Measurements from ENCODE around the gene KANTR. TPM values are rescaled to one million over a fixed set of nuclear protein-coding genes. Genes with fewer than 3 reads are reported as not detected.

Gene KANTR
- total RNA-seq, 1 experiment from 2014 or later = 13.2 TPM

GRCh38 chrX:53087388-53087831 lies 6.5 kb upstream of the KANTR start:
- DNase-seq = no peak
- ChIA-PET CTCF (no interaction called here), POLR2A (no interaction called here)
- Mint-ChIP-seq H3K36me3 (ENCODE audit: insufficient read depth, unreplicated experiment) (peaks cover 20% of the 10 kb centered on the region), H3K27ac (ENCODE audit: unreplicated experiment) (no peak overlapping the region), H3K4me1 (ENCODE audit: low read depth, unreplicated experiment) (peaks cover 7% of the 10 kb centered on the region), H3K27me3 (ENCODE audit: insufficient read depth, unreplicated experiment) (no peaks in the 10 kb centered on the region), H3K4me3 (ENCODE audit: unreplicated experiment) (no peak overlapping the region), H3K9me3 (ENCODE audit: unreplicated experiment) (no peaks in the 10 kb centered on the region)
- Histone ChIP-seq H3K36me3 (ENCODE audit: control insufficient read depth, insufficient read depth, low read length) (no peaks in the 10 kb centered on the region; the same call in 1 of the 2 replicates), H3K27me3 (replicated peaks; ENCODE audit: control insufficient read depth, insufficient read depth, low read length) (no peaks in the 10 kb centered on the region), H3K4me1 (no peaks in the 10 kb centered on the region), H3K4me3 (ENCODE audit: low read depth, low read length) (no peak overlapping the region), H3K9me3 (no peaks in the 10 kb centered on the region)
- intact Hi-C loops (cut with micrococcal nuclease; ENCODE audit: unreplicated experiment) = no loop called here
- no TSS peak for BruUV-seq (replicated peaks)
- no peak for TF ChIP-seq CTCF (IDR thresholded peaks at IDR 0.05; ENCODE audit: insufficient read depth in 1 of 2, low read depth in 1 of 2, low read length in 1 of 2, severe bottlenecking in 1 of 2, unreplicated experiment in 1 of 2)

- CTCF ChIA-PET = no interaction called here
- DNase-seq = no peak
- no peak for TF ChIP-seq CTCF (IDR thresholded peaks at IDR 0.05; ENCODE audit: insufficient read depth in 1 of 2, low read depth in 1 of 2, low read length in 1 of 2, severe bottlenecking in 1 of 2, unreplicated experiment in 1 of 2)
- Histone ChIP-seq H3K9me3 (no peaks in the 10 kb centered on the region), H3K27me3 (replicated peaks; ENCODE audit: control insufficient read depth, insufficient read depth, low read length) (no peaks in the 10 kb centered on the region), H3K4me1 (no peaks in the 10 kb centered on the region), H3K4me3 (ENCODE audit: low read depth, low read length) (no peak overlapping the region), H3K36me3 (ENCODE audit: control insufficient read depth, insufficient read depth, low read length) (no peaks in the 10 kb centered on the region; the same call in 1 of the 2 replicates)
- H3K9me3 Mint-ChIP-seq (ENCODE audit: unreplicated experiment) = no peaks in the 10 kb centered on the region
- intact Hi-C loops (cut with micrococcal nuclease; ENCODE audit: unreplicated experiment) = no loop called here
- BruUV-seq (replicated peaks) = no TSS peak
- peaks cover 20% of the 10 kb centered on the region for H3K36me3 Mint-ChIP-seq (ENCODE audit: insufficient read depth, unreplicated experiment)
- H3K4me3 Mint-ChIP-seq (ENCODE audit: unreplicated experiment) = peak overlapping the region; percentile 60
- no peaks in the 10 kb centered on the region for H3K27me3 Mint-ChIP-seq (ENCODE audit: insufficient read depth, unreplicated experiment)
- no peak overlapping the region for H3K27ac Mint-ChIP-seq (ENCODE audit: unreplicated experiment)
- H3K4me1 Mint-ChIP-seq (ENCODE audit: low read depth, unreplicated experiment) = no peaks in the 10 kb centered on the region
- POLR2A ChIA-PET = no interaction called here
Measured at GRCh38 chrX:53088136-53088974, 5.6 kb upstream of the KANTR start.

- peak overlapping the region; percentile 60 for H3K4me3 Mint-ChIP-seq (ENCODE audit: unreplicated experiment)
- H3K9me3 Mint-ChIP-seq (ENCODE audit: unreplicated experiment) = no peaks in the 10 kb centered on the region
- Histone ChIP-seq H3K27me3 (replicated peaks; ENCODE audit: control insufficient read depth, insufficient read depth, low read length) (no peaks in the 10 kb centered on the region), H3K4me3 (ENCODE audit: low read depth, low read length) (no peak overlapping the region), H3K36me3 (ENCODE audit: control insufficient read depth, insufficient read depth, low read length) (no peaks in the 10 kb centered on the region; the same call in 1 of the 2 replicates), H3K4me1 (no peaks in the 10 kb centered on the region), H3K9me3 (no peaks in the 10 kb centered on the region)
- TF ChIP-seq CTCF (IDR thresholded peaks at IDR 0.05; ENCODE audit: insufficient read depth in 1 of 2, low read depth in 1 of 2, low read length in 1 of 2, severe bottlenecking in 1 of 2, unreplicated experiment in 1 of 2) = peak; percentile 43 to 78
- peaks cover 20% of the 10 kb centered on the region for H3K36me3 Mint-ChIP-seq (ENCODE audit: insufficient read depth, unreplicated experiment)
- no peaks in the 10 kb centered on the region for H3K27me3 Mint-ChIP-seq (ENCODE audit: insufficient read depth, unreplicated experiment)
- H3K4me1 Mint-ChIP-seq (ENCODE audit: low read depth, unreplicated experiment) = no peaks in the 10 kb centered on the region
- CTCF ChIA-PET = no interaction called here
- intact Hi-C loops (cut with micrococcal nuclease; ENCODE audit: unreplicated experiment) = loop anchor here (1.0 kb wide), 2 partner anchors 18 to 71 kb away; no protein-coding TSS in a partner anchor
- peak in 1 of 2 experiments; percentile 42 for DNase-seq
- no TSS peak for BruUV-seq (replicated peaks)
- H3K27ac Mint-ChIP-seq (ENCODE audit: unreplicated experiment) = no peak overlapping the region
- POLR2A ChIA-PET = no interaction called here
Measured at GRCh38 chrX:53089224-53089842, 4.6 kb upstream of the KANTR start.

Measured in Caco-2 (cell line).